NB4 (cell line): ENCODE results near the gene SPPL3.
A peak's percentile ranks its signal among the peaks of the same experiment; 100 is the strongest.

Experiments used
- CTCF ChIP-seq: IDR thresholded peaks from one replicate; pipeline ENCODE4 v1.5.1; 2012; ENCODE audit warnings: low read depth, low read length
- MAX ChIP-seq: IDR thresholded peaks from 2 replicates; pipeline ENCODE4 v1.6.1; 2011; ENCODE audit warnings: low read depth, low read length

DNA sequence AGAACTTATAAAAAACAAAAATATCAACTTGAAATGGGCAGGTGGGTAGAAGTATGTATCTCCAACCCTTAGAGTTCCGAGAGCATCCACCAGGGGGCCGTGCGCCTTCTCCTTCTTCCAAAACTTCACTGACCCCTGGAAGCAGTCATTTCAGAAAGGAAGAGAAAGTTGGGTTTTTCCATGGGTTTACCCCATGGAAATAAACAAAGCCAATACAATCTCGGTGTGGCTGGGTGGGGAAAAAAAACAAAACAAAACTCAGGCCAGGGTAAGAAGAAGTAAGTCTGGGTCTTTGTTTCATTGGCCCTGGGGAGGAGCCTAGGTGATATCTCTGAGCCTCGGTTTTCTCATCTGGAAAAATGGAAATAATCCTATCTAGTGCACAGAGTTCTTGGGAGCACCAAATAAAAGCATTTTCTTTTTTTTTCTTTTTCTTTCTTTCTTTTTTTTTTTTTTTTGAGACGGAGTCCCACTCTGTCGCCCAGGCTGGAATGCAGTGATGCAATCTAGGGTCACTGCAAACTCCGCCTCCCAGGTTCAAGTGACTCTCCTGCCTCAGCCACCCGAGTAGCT, 40.6 kb upstream of the SPPL3 start:
- TF ChIP-seq CTCF (peak; percentile 99), MAX (no peak)
